Epidermal melanocyte (primary cell): ENCODE measurements around the gene GDAP1L1.
A peak's percentile ranks its signal among the peaks of the same experiment; 100 is the strongest.
"Not testable (repeated sequence)": the region's sequence is repeated elsewhere in the genome, so short reads cannot be mapped to it uniquely, and the experiment has no call there.

ENCODE experiments used
- DNase-seq: peaks from one replicate; pipeline ENCODE4 v3.0.0; 2011; ENCODE audit warnings: low spot score; ENCODE audit not compliant: insufficient read length

GDAP1L1 gene

DNA sequence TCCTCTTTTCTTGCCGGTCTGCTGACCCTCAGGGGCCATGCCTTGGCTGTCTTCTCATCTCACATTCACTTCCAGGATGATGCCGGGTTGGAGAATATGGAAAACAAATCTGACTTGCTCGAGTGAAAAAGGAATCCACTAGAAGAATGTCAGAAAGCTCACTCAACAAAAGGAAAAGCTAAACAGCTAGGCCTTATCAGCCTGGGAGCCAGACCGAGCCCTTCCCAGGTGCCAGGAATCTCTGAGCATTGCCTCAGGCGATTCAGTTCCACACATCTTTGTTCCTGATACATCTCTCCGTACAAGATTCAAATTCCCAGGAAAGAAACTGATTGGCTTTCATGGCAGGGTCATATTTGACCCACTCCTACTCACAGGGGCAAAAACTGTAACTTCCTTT, 27.3 kb upstream of the GDAP1L1 start:
- DNase-seq = no peak

DNA sequence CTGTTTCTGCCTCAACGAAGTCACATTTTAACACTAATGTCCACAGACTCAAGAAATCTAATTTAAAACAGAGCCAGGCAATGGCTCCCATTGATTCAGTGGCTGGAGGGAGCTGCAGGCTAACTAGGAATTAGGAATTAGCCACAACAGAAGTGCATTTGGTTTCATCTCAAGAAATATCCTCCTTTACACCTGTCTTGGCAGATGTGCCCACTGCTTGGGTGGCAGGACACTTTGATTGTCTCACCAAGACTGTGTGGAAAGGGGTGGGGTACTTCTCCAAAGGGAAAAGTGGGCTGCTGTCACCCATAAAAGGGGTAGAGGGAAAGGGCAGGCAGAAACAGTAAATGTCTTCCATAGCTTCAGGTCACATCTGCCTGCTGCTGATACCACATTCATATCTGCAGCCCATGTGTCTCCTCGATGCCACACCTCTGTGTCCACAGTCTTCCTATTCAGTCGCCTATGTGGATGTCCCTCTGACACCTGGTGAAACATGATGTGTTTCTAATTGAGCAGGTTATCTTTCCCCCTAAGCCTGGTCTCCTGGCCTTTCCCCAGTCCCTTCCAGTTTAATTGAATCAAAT, 25.6 kb upstream of the GDAP1L1 start:
- no peak for DNase-seq

DNA sequence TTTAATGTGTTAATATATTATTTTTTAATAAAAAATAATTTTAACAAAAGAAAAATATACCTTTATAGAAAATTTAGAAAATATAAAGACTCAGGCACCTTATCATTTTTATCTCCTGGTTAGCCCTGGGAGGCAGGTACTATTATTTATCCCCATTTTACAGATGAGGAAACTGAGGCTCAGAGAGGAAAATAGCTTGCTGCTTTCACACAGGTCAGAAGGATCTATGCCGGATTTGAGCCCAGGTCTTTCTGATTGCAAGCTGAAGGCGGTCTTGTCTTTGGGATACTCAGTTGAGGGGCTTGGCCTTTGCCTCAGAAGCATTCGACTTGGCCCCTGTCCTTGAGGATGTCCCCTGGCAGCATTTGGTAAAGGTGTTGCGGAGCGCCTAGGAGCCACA, 25.1 kb upstream of the GDAP1L1 start:
- no peak for DNase-seq

DNA sequence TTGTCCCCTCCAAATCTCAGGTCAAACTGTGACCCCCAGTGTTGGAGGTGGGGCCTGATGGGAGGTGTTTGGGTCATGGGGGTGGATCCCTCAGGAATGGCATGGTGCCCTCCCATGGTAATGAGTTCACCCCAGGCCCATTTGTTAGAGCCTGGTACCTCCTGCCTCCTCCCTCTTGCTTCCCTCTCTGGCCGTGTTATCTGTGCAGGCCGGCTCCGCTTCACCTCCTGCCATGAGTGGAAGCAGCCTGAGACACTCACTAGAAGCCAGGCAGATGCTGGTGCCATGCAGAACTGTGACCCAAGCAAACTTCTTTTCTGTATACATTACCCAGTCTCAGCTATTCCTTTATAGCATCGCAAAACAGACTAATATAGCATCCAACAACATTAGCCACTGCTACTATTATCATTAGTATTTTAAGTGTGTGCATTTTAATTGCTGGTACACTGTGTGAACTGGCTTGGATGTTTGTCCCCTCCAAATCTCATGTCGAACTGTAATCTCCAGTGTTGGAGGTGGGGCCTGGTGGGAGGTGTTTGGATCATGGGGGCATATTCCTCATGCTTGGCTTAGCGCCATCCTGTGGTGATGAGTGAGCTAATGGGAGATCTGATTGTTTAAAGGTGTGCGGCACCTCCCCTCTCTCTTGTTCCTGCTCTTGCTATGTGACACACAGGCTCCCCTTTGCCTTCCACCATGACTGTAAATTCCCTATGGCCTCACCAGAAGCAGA, 24.3 kb upstream of the GDAP1L1 start:
- no peak for DNase-seq

DNA sequence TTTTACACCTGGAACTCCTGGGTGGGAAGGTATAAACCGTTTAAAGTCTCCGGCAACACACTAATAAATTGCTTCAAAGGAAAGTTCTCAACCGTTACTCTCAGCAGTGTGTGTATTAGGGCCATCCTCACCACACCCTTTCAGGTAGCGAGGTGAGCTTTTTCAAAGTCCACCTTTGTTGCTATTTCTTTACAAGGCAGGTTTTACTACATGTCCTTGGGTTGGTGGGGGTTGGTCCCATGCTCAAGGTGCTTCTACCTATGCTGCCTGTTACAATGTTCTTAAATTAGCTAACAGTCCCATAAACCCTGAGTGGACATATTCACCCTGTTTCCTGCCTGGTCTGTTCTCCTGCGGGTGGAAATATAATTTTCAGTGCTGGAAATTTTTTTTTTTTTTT, 23.4 kb upstream of the GDAP1L1 start:
- no peak for DNase-seq

DNA sequence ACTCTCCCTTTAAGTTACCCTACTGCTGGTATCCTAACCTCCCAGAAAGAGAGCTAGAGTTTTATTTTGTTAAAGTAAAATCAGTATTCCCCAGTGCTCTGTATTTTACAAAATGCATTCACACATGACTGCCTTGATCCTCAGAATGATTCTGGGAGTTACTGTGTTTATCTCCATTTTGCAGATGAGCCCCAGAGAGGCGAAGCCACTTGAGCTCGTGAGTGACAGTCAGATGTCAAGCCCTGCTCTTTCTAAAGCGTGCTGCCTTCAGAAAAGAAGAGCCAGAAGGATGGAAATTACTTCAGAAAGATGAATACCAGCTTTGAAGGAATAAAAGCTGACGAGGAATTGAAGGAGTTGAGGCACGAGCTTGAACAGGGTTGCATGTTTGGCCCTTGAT, 22.5 kb upstream of the GDAP1L1 start:
- DNase-seq = no peak

DNA sequence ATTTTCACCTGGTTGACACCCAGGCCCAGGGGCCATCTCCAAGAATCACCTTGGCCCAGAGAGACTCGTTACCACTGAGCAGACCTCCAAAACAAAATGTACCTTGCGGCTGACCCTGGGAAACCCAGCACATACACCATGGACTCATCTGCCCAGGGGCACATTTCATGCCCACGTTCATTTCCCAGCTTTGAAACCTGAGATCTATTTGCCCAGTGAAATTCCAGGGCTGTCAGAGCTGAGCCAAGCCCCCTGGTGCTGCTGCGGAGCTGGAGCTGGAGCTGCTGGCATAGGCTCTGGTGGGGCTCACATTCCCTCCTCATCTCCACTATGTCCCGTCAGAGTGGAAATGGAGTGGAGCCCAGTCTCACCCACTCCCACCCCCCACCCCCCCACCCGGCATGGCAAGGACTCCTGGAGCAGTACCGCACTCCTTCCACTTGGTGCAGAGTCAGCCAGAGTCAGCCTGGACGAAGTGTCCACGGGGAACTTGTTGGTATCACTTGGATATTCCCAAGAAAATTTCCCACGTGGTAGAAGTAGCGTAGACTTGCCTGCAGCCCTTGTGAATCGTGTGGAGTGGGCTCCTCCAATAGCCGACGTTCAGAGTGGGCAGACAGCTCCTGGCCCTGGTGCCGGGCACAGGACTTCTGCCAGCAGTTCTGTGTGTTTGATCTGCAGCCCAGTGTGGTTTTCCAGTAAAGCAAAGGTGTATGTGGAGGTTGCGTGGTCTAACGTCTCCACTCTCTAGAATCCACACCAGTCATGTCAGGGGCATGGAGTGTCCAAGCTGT, 18.4 kb upstream of the GDAP1L1 start:
- no peak for DNase-seq

DNA sequence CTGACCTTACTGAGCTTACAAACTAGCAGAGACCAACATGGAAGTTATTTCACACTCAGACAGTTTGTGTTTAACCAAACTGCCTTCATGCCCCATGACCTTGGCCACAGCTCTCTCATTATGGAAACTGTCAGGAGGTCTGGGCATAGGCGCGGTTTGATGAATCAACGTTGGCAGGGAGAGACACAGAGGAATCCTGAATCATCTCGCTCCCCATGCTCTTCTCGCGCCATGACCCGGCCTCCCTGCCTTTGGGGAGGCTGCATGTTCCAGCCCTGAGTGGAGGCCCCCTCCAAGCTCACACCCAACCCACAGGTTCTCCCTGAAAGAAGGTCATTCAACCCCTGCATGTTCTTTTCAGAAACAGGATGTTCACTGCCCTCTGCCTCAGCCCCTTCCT, 15.9 kb upstream of the GDAP1L1 start:
- DNase-seq = no peak

DNA sequence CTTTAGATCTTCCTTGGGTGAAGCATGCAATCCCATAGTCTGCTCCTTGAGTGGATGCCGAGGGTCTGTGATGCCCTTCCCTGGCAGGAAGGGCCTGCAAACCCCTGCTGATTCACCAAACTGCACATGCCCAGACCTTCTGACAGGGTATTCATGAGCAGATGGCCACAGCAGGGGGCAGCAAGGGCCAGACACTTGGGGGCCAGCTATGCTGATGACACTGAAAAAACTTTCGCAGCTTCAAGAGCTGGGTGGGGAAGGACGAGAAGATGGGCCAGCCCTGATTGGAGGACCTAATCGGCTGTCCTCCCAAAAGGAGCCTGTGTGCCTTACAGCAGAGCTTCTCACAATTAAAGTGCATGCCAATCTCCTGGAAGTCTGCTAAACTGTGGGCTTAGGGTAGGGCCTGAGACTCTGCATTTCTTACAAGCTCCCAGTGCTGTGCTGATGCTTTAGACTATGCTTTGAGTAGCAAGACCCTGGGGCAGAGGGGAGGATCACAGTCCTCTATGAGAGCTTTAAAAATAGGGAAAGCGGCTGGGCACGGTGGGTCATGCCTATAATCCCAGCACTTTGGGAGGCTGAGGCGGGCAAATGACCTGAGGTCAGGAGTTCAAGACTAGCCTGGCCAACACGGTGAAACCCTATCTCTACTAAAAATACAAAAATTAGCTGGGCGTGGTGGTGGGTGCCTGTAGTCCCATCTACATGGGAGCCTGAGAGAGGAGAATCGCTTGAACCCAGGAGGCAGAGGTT, 15.2 kb upstream of the GDAP1L1 start:
- DNase-seq = no peak

DNA sequence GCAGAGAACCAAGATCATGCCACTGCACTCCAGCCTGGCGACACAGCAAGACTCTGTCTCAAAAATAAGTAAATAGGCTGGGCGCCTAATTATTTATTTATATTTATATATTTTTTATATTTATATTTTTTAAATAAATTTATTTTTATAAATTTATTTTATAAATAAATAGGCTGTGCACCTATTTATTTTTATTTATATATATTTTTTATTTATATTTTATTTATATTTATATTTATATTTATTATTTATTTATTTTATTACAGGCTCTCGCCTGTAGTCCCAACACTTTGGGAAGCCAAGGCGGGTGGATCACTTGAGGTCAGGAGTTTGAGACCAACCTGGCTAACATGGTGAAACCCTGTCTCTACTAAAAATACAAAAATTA, 14.6 kb upstream of the GDAP1L1 start:
- not testable (repeated sequence) for DNase-seq

DNA sequence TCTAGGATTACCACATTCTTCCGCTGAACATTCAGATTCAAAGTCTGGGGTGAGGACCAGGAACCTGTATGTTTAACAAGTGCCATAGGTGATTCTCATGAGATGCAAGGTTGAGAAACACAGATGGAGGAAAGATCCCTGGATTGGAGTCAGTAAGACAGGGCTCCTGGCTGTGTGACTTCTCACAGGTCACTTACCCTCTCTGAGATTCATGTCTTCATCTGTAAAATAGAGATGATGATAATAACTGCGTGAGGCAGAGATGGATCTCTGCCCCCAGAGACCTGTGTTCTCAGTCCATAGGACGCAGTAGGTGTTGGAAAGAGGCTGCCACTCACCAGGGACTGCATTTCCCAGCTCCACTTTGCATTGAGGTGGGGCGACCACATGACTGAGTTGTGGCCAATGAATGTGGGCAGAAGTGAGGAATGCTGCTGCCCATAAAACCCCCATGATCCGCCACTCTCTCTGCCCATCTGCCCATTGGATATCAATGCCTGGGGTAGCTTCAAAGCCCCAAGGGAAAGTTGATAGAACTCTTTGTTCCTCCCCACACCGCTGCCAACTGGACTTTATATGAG, 13.6 kb upstream of the GDAP1L1 start:
- DNase-seq = no peak

DNA sequence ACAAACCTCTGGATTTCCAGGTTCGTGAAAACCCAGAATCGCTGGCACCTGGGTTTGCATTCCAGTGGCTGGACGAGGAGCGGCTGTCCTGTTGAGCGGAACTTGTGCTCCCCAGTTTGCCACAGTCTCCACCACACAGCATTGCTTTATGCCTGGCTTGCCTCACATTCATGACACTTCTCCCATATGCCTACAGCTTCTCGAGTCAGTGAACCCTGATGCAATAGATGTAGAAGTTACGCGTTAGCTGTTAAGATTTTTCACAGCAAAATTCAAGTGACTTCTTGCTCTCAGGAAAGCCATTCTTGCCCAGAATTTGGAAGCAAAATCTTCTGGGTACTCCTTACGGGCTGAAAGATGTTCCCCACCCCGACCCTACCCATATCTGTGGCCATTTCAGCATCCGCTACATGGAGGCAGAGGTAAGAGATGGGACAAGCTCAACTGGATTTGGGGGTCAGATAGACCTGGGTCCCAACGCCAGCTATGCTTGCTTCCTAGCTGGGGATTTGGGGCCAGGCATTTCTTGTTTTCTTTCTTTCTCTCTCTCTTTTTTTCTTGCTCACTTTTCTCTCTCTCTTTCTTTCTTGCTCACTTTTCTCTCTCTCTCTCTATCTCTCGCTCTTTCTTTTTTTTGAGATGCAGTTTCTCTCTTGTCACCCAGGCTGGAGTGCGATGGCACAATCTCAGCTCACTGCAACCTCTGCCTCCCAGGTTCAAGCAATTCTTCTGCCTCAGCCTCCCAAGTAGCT, 12.4 kb upstream of the GDAP1L1 start:
- DNase-seq = no peak

DNA sequence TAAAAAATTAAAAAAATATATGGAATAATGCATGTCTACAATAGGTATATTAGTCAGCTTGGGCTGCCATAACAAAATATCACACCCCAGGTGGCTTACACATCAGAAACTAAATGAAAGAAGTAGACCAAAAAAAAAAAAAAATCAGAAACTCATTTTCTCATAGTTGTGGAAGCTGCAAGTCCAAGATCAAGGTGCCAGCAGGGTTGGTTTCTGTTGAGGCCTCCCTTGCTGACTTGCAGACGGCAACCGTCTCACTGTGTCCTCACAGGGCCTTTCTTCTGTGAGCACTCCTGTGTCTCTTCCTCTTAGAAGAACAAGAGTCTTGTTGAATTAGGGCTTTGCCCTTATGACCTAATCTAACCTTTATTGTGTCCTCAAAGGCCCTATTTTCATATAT, 11.4 kb upstream of the GDAP1L1 start:
- DNase-seq = no peak

DNA sequence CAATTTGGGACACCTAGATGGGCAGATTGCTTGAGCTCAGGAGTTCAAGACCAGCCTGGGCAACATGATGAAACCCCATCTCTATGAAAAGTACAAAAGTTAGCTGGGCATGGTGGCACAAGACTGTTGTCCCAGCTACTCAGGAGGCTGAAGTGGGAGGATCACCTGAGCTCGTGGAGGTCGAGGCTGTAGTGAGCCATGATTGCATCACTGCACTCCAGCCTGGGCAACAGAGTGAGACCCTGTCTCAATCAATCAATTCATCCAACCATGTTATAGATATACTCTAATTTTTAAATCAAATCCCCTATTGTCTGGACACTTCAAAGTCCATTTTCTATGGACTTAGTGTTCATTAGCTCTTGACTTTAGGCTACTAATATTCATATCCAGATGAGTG, 10.3 kb upstream of the GDAP1L1 start:
- DNase-seq = not testable (repeated sequence)

DNA sequence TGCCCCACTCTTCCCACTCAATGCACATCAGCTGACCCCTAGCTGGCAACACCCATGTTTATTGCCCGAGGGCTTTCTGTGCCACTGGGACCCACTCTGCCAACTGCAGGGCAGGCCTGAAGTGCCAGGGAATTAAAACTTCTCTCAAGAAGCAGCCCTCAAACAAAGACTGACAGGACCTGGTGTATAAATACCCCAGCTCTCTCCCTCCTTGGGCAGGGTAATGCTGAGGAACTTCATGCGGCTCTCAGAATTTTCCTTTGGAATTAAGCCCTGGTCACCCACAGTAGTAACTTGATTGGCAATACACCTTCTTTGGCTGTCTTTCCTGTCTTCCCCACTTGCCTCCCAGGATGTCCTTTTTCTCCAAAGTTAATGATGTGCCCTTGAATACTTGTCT, 5.3 kb upstream of the GDAP1L1 start:
- DNase-seq = no peak

DNA sequence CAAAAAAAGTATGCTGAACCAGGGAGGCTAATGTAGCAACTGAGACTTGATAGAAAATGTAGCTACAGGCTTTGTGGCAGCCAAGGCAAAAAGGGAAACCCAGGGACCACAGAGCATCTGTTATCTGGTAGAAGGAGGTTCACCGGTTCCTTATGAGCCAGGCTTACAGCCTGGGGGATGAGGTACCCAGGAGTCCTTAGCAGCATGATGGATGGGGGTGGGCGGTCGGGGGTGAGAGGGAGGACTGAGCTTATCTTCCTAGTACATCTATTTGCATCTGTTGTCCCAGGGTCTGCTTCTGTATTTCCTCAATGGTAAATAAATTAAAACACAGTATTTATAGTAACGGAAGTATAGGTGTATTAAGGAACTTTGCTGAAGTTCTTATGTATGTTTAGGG, 1.1 kb upstream of the GDAP1L1 start:
- no peak for DNase-seq

DNA sequence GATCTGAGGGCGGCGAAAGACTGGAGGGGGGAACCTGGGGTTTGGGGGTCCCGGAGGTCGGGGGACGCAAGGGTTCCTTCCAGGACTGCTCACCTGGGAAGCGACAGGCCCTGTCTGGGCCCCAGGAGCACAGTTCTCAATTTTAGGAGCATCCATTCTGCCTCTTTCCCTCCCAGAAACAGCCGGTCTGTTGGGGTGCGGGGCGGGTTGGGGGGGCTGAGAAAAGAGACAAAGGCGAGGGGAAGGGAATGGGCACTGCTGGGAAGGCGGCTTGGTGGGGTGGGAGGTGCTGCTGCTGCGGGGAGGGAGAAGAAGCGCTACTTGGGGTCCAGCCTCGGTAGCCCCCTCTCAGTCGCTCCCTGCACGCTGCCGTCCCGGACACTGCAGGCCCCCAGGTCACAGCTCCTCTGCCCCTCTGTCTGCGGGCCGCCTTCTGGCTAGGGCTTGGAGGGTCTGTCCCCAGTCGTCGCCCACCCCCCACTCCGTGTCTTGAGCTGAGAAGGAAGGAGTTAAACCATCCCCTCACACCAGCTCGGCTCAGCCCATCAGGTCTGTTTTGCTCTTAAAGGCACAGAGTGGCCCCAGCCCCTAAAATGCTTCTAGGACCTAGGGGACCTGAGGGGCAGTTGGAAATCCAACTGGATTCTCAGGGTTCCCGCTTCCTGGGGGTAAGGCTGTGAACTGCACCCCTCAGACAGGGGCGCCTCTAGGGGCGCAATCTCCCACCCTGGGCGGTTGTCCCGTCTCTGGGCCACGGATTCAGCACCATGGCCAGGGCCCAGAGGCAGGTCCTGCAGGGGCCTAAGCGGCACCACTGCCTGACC, 690 bp downstream of the GDAP1L1 start:
- no peak for DNase-seq

DNA sequence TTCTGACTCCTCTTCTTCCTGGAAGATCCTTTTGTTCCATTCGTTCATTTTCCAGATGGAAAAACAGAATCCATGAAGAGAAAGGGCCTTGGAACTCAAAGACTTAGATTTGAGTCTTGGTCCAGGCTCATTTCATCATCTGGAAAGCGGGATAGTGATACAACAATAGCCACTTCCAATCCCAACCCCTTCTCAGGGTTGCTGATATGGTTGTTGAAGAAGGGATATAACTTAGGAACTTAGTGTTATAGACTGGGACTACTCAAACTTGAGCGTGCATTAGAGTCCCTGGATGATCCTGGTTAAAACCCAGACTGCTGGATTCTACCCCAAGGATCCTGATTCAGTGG, 1.3 kb downstream of the GDAP1L1 start:
- peak; percentile 43 for DNase-seq

DNA sequence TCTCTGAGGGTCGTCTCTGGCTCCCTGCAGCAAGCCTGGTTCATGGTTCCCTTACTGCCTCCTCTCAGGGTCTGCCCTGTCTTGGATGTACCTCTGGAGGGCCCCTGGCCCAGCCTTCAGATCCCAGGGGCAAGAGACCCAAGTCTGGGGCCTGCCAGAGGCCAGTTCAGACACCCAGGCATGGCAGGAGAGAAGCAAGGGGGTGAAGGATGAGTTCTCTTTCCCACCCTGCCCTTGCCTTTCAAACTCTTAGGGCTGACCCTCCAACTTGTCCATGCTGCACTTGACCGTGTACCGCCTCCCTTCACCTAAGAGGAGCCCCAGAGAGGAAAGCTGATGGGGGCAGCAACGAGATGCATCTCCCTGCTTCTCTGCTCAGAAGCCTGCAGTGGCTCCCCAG, 4.2 kb downstream of the GDAP1L1 start:
- DNase-seq = no peak

DNA sequence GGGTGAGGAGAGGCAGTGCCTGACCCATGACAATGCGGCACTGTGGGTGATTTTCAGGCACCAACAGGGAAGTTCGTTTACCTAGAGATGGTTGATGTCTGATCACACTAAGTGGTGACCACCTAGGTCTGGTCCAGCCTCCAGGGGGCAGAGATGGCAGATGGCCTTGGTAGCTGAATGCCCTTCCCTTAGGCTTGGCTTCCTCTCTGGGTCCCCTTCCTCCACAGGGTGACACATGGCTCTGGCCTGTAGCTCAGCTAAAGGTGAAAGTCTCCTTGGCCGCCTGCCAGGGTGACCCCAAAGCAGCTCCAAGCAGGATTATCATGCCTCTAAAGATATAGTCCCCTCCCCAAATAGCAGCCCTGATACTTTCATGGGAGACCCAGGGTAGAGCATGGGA, 6.4 kb downstream of the GDAP1L1 start:
- no peak for DNase-seq
